OCI-LY1 (cell line): ENCODE data around the gene OR8S1.
"Not testable (repeated sequence)": the region's sequence is repeated elsewhere in the genome, so short reads cannot be mapped to it uniquely, and the experiment has no call there.

Experiments used
- H2AFZ ChIP-seq: fragments of 200-600 bp; sonication (generic), shearing (Covaris generic); 2 replicates; pipeline ENCODE4 v1.6.0; 2014; ENCODE audit warnings: antibody characterized with exemption, mild to moderate bottlenecking, low read length
- H3F3A ChIP-seq: fragments of 200-600 bp; sonication (generic), shearing (Covaris generic); 2 replicates; pipeline ENCODE4 v1.6.0; 2014; ENCODE audit warnings: mild to moderate bottlenecking, antibody characterized with exemption, low read length, moderate library complexity; ENCODE audit not compliant: insufficient read depth
- H3K27ac ChIP-seq: fragments of 200-600 bp; sonication (generic); 2 replicates; pipeline ENCODE4 v1.5.1; 2014; ENCODE audit warnings: low read length, mixed run types, mild to moderate bottlenecking, low read depth; ENCODE audit not compliant: poor library complexity, severe bottlenecking
- H3K27me3 ChIP-seq: fragments of 200-600 bp; sonication (generic); 2 replicates; pipeline ENCODE4 v1.6.0; 2014; ENCODE audit warnings: antibody characterized with exemption, mild to moderate bottlenecking, low read length, moderate library complexity; ENCODE audit not compliant: insufficient read depth
- H3K36me3 ChIP-seq: fragments of 200-600 bp; sonication (generic); 2 replicates; pipeline ENCODE4 v1.6.1; 2014; ENCODE audit warnings: mild to moderate bottlenecking, antibody characterized with exemption, low read length, moderate library complexity, mixed read lengths; ENCODE audit not compliant: insufficient read depth
- H3K4me1 ChIP-seq: fragments of 200-600 bp; sonication (generic); 2 replicates; pipeline ENCODE4 v1.5.1; 2014; ENCODE audit warnings: mild to moderate bottlenecking, low read length, moderate library complexity; ENCODE audit not compliant: insufficient read depth, severe bottlenecking
- H3K4me2 ChIP-seq: fragments of 200-600 bp; sonication (generic), shearing (Covaris generic); 2 replicates; pipeline ENCODE4 v1.6.1; 2014; ENCODE audit warnings: low read length
- H3K4me3 ChIP-seq: fragments of 200-600 bp; sonication (generic); 2 replicates; pipeline ENCODE4 v1.5.1; 2014; ENCODE audit warnings: low read length, low read depth, mild to moderate bottlenecking, mixed read lengths; ENCODE audit not compliant: poor library complexity, severe bottlenecking
- H3K79me2 ChIP-seq: fragments of 200-600 bp; shearing (Covaris generic); 2 replicates; pipeline ENCODE4 v1.6.1; 2016; ENCODE audit warnings: mixed run types, low read length, mixed read lengths; ENCODE audit not compliant: insufficient read depth
- H3K9ac ChIP-seq: fragments of 200-600 bp; sonication (generic), shearing (Covaris generic); 2 replicates; pipeline ENCODE4 v1.6.1; 2014; ENCODE audit warnings: mild to moderate bottlenecking, low read length, mixed read lengths
- H3K9me2 ChIP-seq: fragments of 200-600 bp; sonication (generic), shearing (Covaris generic); 2 replicates; pipeline ENCODE4 v1.6.1; 2014; ENCODE audit warnings: low read depth, mild to moderate bottlenecking, low read length, mixed read lengths
- H3K9me3 ChIP-seq: fragments of 200-600 bp; shearing (Covaris generic); 2 replicates; pipeline ENCODE4 v1.6.1; 2014; ENCODE audit warnings: low read length, mixed read lengths
- H4K20me1 ChIP-seq: fragments of 200-600 bp; sonication (generic), shearing (Covaris generic); 2 replicates; pipeline ENCODE4 v1.6.0; 2016; ENCODE audit warnings: mild to moderate bottlenecking, low read length; ENCODE audit not compliant: insufficient read depth
- EZH2 ChIP-seq: fragments of 200-600 bp; sonication (generic), shearing (Covaris generic); IDR thresholded peaks from 2 replicates; pipeline ENCODE4 v1.8.0; 2017; ENCODE audit warnings: borderline replicate concordance, mixed run types, mild to moderate bottlenecking, antibody characterized with exemption, low read length, moderate library complexity, mixed read lengths
- TF ChIP-seq, protein P1 (sequence below): fragments of 200-600 bp; sonication (generic), shearing (Covaris generic); IDR thresholded peaks from 2 replicates; pipeline ENCODE4 v1.5.1; 2017; ENCODE audit warnings: mild to moderate bottlenecking, antibody characterized with exemption, low read length, moderate library complexity, mixed read lengths

Gene OR8S1

DNA sequence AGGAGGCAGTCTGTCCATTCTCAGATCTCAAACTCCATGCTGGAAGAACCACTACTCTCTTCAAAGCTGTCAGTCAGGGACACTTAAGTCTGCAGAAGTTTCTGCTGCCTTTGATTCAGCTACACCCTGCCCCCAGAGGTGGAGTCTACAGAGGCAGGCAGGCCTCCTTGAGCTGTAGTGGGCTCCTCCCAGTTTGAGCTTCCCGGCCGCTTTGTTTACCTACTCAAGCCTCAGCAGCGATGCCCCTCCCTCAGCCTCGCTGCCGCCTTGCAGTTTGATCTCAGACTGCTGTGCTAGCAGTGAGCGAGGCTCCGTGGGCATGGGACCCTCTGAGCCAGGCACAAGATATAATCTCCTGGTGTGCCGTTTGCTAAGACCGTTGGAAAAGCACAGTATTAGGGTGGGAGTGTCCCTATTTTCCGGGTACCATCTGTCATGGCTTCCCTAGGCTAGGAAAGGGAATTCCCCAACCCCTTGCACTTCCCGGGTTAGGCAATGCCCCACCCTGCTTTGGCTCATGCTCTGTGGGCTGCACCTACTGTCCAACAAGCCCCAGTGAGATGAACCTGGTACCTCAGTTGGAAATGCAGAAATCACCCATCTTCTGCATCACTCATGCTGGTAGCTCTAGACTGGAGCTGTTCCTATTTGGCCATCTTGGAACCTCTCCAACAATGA is 28.4 kb downstream of the OR8S1 start:
- not testable (repeated sequence) for H3F3A ChIP-seq, H3K9me3 ChIP-seq, H3K4me3 ChIP-seq, H3K36me3 ChIP-seq, H3K9me2 ChIP-seq, H3K9ac ChIP-seq, H3K4me2 ChIP-seq, H3K27ac ChIP-seq, H3K4me1 ChIP-seq, H4K20me1 ChIP-seq, H3K27me3 ChIP-seq, H2AFZ ChIP-seq, H3K79me2 ChIP-seq

- Histone ChIP-seq H2AFZ (no peak overlapping the region), H3K27ac (no peak overlapping the region)
Measured at GRCh38 chr12:48556631-48557030, 31.2 kb downstream of the OR8S1 start.

DNA sequence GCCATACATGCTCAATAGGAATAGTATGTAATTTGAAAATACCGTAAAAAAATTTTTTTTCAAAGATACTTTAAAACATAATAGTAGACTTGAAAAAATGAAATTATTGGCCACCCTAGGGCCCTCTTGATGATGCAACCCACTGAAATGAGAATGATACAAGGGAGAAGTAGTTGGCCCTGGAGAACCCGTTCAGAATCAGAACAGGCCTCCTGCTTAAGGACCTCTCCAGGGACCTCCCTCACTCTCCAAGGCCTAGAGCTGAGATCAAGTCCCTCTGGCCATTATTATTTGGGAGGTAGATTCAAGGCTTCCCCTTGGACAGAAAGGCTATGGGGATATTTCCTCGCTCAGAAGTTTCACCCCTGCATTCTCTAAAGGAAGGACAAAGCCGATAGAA is 32.5 kb downstream of the OR8S1 start:
- TF ChIP-seq, protein P1, sequence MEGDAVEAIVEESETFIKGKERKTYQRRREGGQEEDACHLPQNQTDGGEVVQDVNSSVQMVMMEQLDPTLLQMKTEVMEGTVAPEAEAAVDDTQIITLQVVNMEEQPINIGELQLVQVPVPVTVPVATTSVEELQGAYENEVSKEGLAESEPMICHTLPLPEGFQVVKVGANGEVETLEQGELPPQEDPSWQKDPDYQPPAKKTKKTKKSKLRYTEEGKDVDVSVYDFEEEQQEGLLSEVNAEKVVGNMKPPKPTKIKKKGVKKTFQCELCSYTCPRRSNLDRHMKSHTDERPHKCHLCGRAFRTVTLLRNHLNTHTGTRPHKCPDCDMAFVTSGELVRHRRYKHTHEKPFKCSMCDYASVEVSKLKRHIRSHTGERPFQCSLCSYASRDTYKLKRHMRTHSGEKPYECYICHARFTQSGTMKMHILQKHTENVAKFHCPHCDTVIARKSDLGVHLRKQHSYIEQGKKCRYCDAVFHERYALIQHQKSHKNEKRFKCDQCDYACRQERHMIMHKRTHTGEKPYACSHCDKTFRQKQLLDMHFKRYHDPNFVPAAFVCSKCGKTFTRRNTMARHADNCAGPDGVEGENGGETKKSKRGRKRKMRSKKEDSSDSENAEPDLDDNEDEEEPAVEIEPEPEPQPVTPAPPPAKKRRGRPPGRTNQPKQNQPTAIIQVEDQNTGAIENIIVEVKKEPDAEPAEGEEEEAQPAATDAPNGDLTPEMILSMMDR = no peak
- Histone ChIP-seq H3K79me2 (no peaks in the 10 kb centered on the region), H4K20me1 (no peaks in the 10 kb centered on the region), H3K9me2 (no peaks in the 10 kb centered on the region), H3K4me3 (no peak overlapping the region), H3F3A (no peaks in the 10 kb centered on the region), H3K36me3 (no peaks in the 10 kb centered on the region), H2AFZ (no peak overlapping the region), H3K9me3 (no peaks in the 10 kb centered on the region), H3K4me1 (no peaks in the 10 kb centered on the region), H3K27me3 (no peaks in the 10 kb centered on the region), H3K4me2 (no peak overlapping the region), H3K27ac (no peak overlapping the region), H3K9ac (no peak overlapping the region)

More at GRCh38 chr12:48556631-48557030, 31.2 kb downstream of the OR8S1 start:
- H3K4me3 ChIP-seq = no peak overlapping the region
- no peaks in the 10 kb centered on the region for H3F3A ChIP-seq
- H3K9me3 ChIP-seq = no peaks in the 10 kb centered on the region
- no peaks in the 10 kb centered on the region for H3K9me2 ChIP-seq
- TF ChIP-seq, protein P1 = no peak
- TF ChIP-seq EZH2 = no peak
- H3K4me2 ChIP-seq = no peak overlapping the region
- H3K27me3 ChIP-seq = no peaks in the 10 kb centered on the region
- no peaks in the 10 kb centered on the region for H3K79me2 ChIP-seq
- H3K9ac ChIP-seq = no peak overlapping the region
- H3K4me1 ChIP-seq = no peaks in the 10 kb centered on the region
- no peaks in the 10 kb centered on the region for H4K20me1 ChIP-seq
- no peaks in the 10 kb centered on the region for H3K36me3 ChIP-seq

DNA sequence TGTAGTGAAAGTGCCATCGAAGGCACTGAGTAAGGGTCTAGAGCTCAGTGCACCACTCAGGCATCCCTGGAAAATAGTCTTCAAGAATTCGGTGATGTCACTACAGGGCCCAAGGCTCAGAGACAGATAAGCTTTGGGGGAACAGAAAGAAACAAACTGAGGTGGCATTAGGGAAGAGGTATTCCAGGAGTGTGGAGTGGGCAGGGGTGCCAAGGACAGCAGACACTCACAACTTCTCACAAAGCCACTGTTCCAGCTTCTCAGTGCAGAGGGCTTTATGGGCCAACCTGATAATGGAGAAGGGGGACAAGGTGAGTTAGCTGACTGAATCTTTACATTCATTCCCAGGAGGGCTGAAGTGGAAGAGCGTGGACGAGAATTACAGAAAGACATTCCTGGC is 42.3 kb downstream of the OR8S1 start:
- Histone ChIP-seq H3F3A (no peaks in the 10 kb centered on the region), H3K27me3 (no peaks in the 10 kb centered on the region), H3K9ac (no peak overlapping the region), H3K27ac (no peak overlapping the region), H3K4me2 (no peak overlapping the region), H3K36me3 (no peaks in the 10 kb centered on the region), H4K20me1 (no peaks in the 10 kb centered on the region), H3K9me2 (no peaks in the 10 kb centered on the region), H3K9me3 (no peaks in the 10 kb centered on the region), H2AFZ (no peak overlapping the region), H3K4me1 (no peaks in the 10 kb centered on the region), H3K4me3 (no peak overlapping the region), H3K79me2 (no peaks in the 10 kb centered on the region)
- TF ChIP-seq, protein P1 = no peak
- no peak for TF ChIP-seq EZH2
